Mesothelial cell of epicardium (in vitro differentiated cells): ENCODE data around the gene LHFPL3. TPM values are rescaled to one million over a fixed set of nuclear protein-coding genes. Genes with fewer than 3 reads are reported as not detected.

ENCODE experiments used
- DNase-seq, 2 experiments: peaks; one replicate each; pipeline ENCODE4 v3.0.0; 2021; ENCODE audit warnings: low spot score in 2 of 2; ENCODE audit not compliant: unreplicated experiment in 2 of 2
- H3K27ac Mint-ChIP-seq: 2 replicates; pipeline ENCODE4 v1.8.0; 2021; ENCODE audit warnings: mixed read lengths
- H3K27me3 Mint-ChIP-seq: 2 replicates; pipeline ENCODE4 v1.8.0; 2021; ENCODE audit warnings: low read depth, mixed read lengths
- H3K36me3 Mint-ChIP-seq: 2 replicates; pipeline ENCODE4 v1.8.0; 2021; ENCODE audit warnings: mixed read lengths
- H3K4me1 Mint-ChIP-seq: 2 replicates; pipeline ENCODE4 v1.8.0; 2021; ENCODE audit warnings: mixed read lengths
- H3K4me3 Mint-ChIP-seq: 2 replicates; pipeline ENCODE4 v1.8.0; 2021; ENCODE audit warnings: mild to moderate bottlenecking, moderate library complexity, mixed read lengths
- H3K9me3 Mint-ChIP-seq: 2 replicates; pipeline ENCODE4 v1.8.0; 2021; ENCODE audit warnings: mixed read lengths
- CTCF ChIP-seq: fragments of 200-600 bp; sonication (generic); IDR thresholded peaks from one replicate; pipeline ENCODE4 v1.5.0; 2021; ENCODE audit warnings: antibody characterized with exemption; ENCODE audit not compliant: unreplicated experiment
- total RNA-seq: library from RNA; stranded (reverse); gene quantifications from 3 replicates; pipeline ENCODE4 v1.2.1, GENCODE V29; 2021

Gene LHFPL3
- total RNA-seq, 1 donor from 2014 or later, result not detected

GRCh38 chr7:104946338-104946737 is 617.9 kb downstream of the LHFPL3 start:
- no peak for TF ChIP-seq CTCF
- Mint-ChIP-seq H3K27ac (no peak overlapping the region), H3K9me3 (peaks cover 3% of the 10 kb centered on the region), H3K4me3 (no peak overlapping the region), H3K4me1 (peaks cover 20% of the 10 kb centered on the region), H3K36me3 (no peaks in the 10 kb centered on the region), H3K27me3 (no peaks in the 10 kb centered on the region)
- DNase-seq, result no peak

GRCh38 chr7:104950006-104950405 is 621.6 kb downstream of the LHFPL3 start:
- H3K36me3 Mint-ChIP-seq, result no peaks in the 10 kb centered on the region
- H3K4me3 Mint-ChIP-seq, result no peak overlapping the region
- no peaks in the 10 kb centered on the region for H3K27me3 Mint-ChIP-seq
- no peak for TF ChIP-seq CTCF
- H3K4me1 Mint-ChIP-seq, result peaks cover 11% of the 10 kb centered on the region
- H3K9me3 Mint-ChIP-seq, result no peaks in the 10 kb centered on the region
- H3K27ac Mint-ChIP-seq, result no peak overlapping the region
- no peak for DNase-seq

- no peaks in the 10 kb centered on the region for H3K27me3 Mint-ChIP-seq
- H3K4me1 Mint-ChIP-seq, result peaks cover 6% of the 10 kb centered on the region
- TF ChIP-seq CTCF, result no peak
- H3K27ac Mint-ChIP-seq, result no peak overlapping the region
- no peak overlapping the region for H3K4me3 Mint-ChIP-seq
- no peak for DNase-seq
- no peaks in the 10 kb centered on the region for H3K9me3 Mint-ChIP-seq
- H3K36me3 Mint-ChIP-seq, result no peaks in the 10 kb centered on the region
Observed at GRCh38 chr7:104950754-104951153, 622.4 kb downstream of the LHFPL3 start.

- Mint-ChIP-seq H3K36me3 (no peaks in the 10 kb centered on the region), H3K9me3 (no peaks in the 10 kb centered on the region), H3K4me1 (peaks cover 6% of the 10 kb centered on the region), H3K4me3 (no peak overlapping the region), H3K27me3 (no peaks in the 10 kb centered on the region), H3K27ac (no peak overlapping the region)
- TF ChIP-seq CTCF, result no peak
- DNase-seq, result no peak
Observed at GRCh38 chr7:104951546-104951945, 623.1 kb downstream of the LHFPL3 start.

- H3K4me3 Mint-ChIP-seq, result no peak overlapping the region
- peaks cover 6% of the 10 kb centered on the region for H3K4me1 Mint-ChIP-seq
- TF ChIP-seq CTCF, result no peak
- H3K36me3 Mint-ChIP-seq, result no peaks in the 10 kb centered on the region
- no peak overlapping the region for H3K27ac Mint-ChIP-seq
- DNase-seq, result no peak
- H3K27me3 Mint-ChIP-seq, result no peaks in the 10 kb centered on the region
- no peaks in the 10 kb centered on the region for H3K9me3 Mint-ChIP-seq
Observed at GRCh38 chr7:104955276-104955675, 626.9 kb downstream of the LHFPL3 start.

Other genes with a start within 250 kb of the LHFPL3 start
- 21.3 to 24.8 TPM (median 24.5 TPM) in 3 replicates for gene ORC5, start 120.6 kb upstream of the LHFPL3 start, total RNA-seq